Endothelial cell of umbilical vein (primary cell): ENCODE data around the gene PDK2. TPM values are rescaled to one million over a fixed set of nuclear protein-coding genes. Genes with fewer than 3 reads are reported as not detected.

ENCODE experiments used
- BruUV-seq: library from RNA; stranded (reverse); fragments of 400-500 nt; replicated peaks from 2 replicates; lab custom pipeline; 2021; lab: Mats Ljungman, UMichigan
- CTCF ChIA-PET: fragments of 300-600, 350-600 bp; sonication (Branson Sonifier 250); formaldehyde crosslinking; loops from one replicate; lab custom pipeline; 2021; ENCODE audit warnings: antibody characterized with exemption, inconsistent platforms; lab: Charles Lee
- POLR2A ChIA-PET: fragments of 300-600, 350-600 bp; sonication (Branson Sonifier 250); formaldehyde crosslinking; loops from one replicate; lab custom pipeline; 2021; ENCODE audit warnings: antibody characterized with exemption, inconsistent platforms; lab: Charles Lee
- DNase-seq: peaks from one replicate; pipeline ENCODE4 v3.0.0-alpha.2; 2011; ENCODE audit warnings: low read depth, low spot score
- FAIRE-seq: peaks from 2 replicates; lab custom pipeline; 2011; peaks lifted over from hg19 to GRCh38; lab: Jason Lieb, UNC
- H2AFZ ChIP-seq: 2 replicates; pipeline ENCODE4 v1.6.0; 2012; ENCODE audit warnings: low read depth, low read length, control low read depth, inconsistent platforms
- H3K27ac ChIP-seq: 2 replicates; pipeline ENCODE4 v1.5.1; 2011; ENCODE audit warnings: low read depth, mild to moderate bottlenecking, control low read depth, low read length, moderate library complexity; ENCODE audit not compliant: insufficient read depth
- H3K27me3 ChIP-seq, 2 experiments: 2 replicates each; pipeline versions ENCODE4 v1.6.0 to v1.6.1; 2011; ENCODE audit warnings: low read length in 2 of 2, mixed read lengths in 1 of 2; ENCODE audit not compliant: control insufficient read depth in 2 of 2, insufficient read depth in 2 of 2
- H3K36me3 ChIP-seq, 2 experiments: 2 replicates in 1 of 2; 3 replicates in 1 of 2; pipeline ENCODE4 v1.5.1; 2011; ENCODE audit warnings: low read length in 2 of 2, mild to moderate bottlenecking in 1 of 2, moderate library complexity in 1 of 2; ENCODE audit not compliant: control insufficient read depth in 2 of 2, insufficient read depth in 2 of 2; ENCODE audit errors: extremely low read depth in 1 of 2
- H3K4me1 ChIP-seq: 3 replicates; pipeline ENCODE4 v1.5.1; 2011; ENCODE audit warnings: mild to moderate bottlenecking, low read length; ENCODE audit not compliant: control insufficient read depth, insufficient read depth; ENCODE audit errors: extremely low read depth
- H3K4me2 ChIP-seq: 2 replicates; pipeline ENCODE4 v1.6.1; 2011; ENCODE audit warnings: low read length, control low read depth, mixed read lengths; ENCODE audit not compliant: insufficient read depth
- H3K4me3 ChIP-seq, 3 experiments: fragments of 200-600 bp in 1 of 3; sonication (generic), shearing (Covaris generic) in 1 of 3; replicated peaks in 1 of 3; 2 replicates each; pipeline ENCODE4 v1.5.1; 2011 to 2016; ENCODE audit warnings: control low read depth in 3 of 3, low read length in 3 of 3, mild to moderate bottlenecking in 2 of 3, inconsistent platforms in 1 of 3, low read depth in 1 of 3, moderate library complexity in 1 of 3; ENCODE audit not compliant: insufficient read depth in 1 of 3
- H3K79me2 ChIP-seq: 2 replicates; pipeline ENCODE4 v1.6.0; 2012; ENCODE audit warnings: low read length, inconsistent platforms; ENCODE audit not compliant: control insufficient read depth, insufficient read depth
- H3K9ac ChIP-seq: replicated peaks from 2 replicates; pipeline ENCODE3; 2011; ENCODE audit warnings: low read length, control low read depth; ENCODE audit not compliant: insufficient read depth; ENCODE audit errors: extremely low read depth
- H3K9me1 ChIP-seq: replicated peaks from 3 replicates; pipeline ENCODE4 v1.6.0; 2011; ENCODE audit warnings: mild to moderate bottlenecking, low read length; ENCODE audit not compliant: control insufficient read depth, insufficient read depth; ENCODE audit errors: extremely low read depth
- H3K9me3 ChIP-seq: replicated peaks from 2 replicates; pipeline ENCODE4 v1.5.1; 2012; ENCODE audit warnings: low read length, inconsistent platforms; ENCODE audit not compliant: control insufficient read depth, insufficient read depth
- H4K20me1 ChIP-seq: replicated peaks from 2 replicates; pipeline ENCODE3; 2011; ENCODE audit warnings: mild to moderate bottlenecking, low read length; ENCODE audit not compliant: control insufficient read depth, insufficient read depth; ENCODE audit errors: extremely low read depth
- CTCF ChIP-seq, 2 donors: IDR thresholded peaks; 1 replicate in 1 of 2; 2 replicates in 1 of 2; pipeline ENCODE4 v1.5.1; 2011; ENCODE audit warnings: low read length in 2 of 2, mild to moderate bottlenecking in 2 of 2, moderate library complexity in 2 of 2, control low read depth in 1 of 2, inconsistent platforms in 1 of 2, low read depth in 1 of 2; ENCODE audit not compliant: insufficient read depth in 1 of 2; ENCODE audit errors: extremely low read depth in 1 of 2
- EZH2 ChIP-seq: IDR thresholded peaks from 2 replicates; pipeline ENCODE4 v1.6.1; 2012; ENCODE audit warnings: borderline replicate concordance, low read depth, mild to moderate bottlenecking, moderate library complexity, low read length, inconsistent platforms; ENCODE audit not compliant: severe bottlenecking
- FOS ChIP-seq: IDR thresholded peaks from 2 replicates; pipeline ENCODE4 v1.6.1; 2011; ENCODE audit warnings: mild to moderate bottlenecking, low read length, moderate library complexity, borderline replicate concordance; ENCODE audit not compliant: insufficient read depth
- GATA2 ChIP-seq: IDR thresholded peaks from 2 replicates; pipeline ENCODE4 v1.7.0; 2011; ENCODE audit warnings: low read depth, mild to moderate bottlenecking, moderate library complexity, mixed read lengths, low read length; ENCODE audit not compliant: insufficient read length, insufficient read depth
- JUN ChIP-seq: IDR thresholded peaks from 2 replicates; pipeline ENCODE4 v1.6.1; 2011; ENCODE audit warnings: borderline replicate concordance, low read depth; ENCODE audit not compliant: insufficient read length, insufficient read depth
- MYC ChIP-seq: IDR thresholded peaks from one replicate; pipeline ENCODE4 v1.6.1; 2011; ENCODE audit warnings: mild to moderate bottlenecking, low read depth, low read length
- POLR2A ChIP-seq: IDR thresholded peaks from 2 replicates; pipeline ENCODE4 v1.6.1; 2012; ENCODE audit warnings: low read depth, mild to moderate bottlenecking, control low read depth, low read length
- POLR2AphosphoS5 ChIP-seq: IDR thresholded peaks from 2 replicates; pipeline ENCODE4 v1.6.1; 2012; ENCODE audit warnings: low read depth, mild to moderate bottlenecking, control low read depth, low read length, moderate library complexity; ENCODE audit not compliant: insufficient read depth
- dilution Hi-C: fragments of 300-500 bp; cut with MboI; formaldehyde crosslinking; loops from one replicate; pipeline ENCODE4 v1.15.0; 2019; ENCODE audit warnings: low sequenced_read_pairs; ENCODE audit not compliant: extremely low pct_ligation_motif_present
- intact Hi-C: fragments of 100-400 bp; cut with micrococcal nuclease; formaldehyde crosslinking; loops from one replicate; pipeline ENCODE4 v1.10.0; 2022
- polyA plus RNA-seq, 4 experiments: library from polyadenylated mRNA; depleted of rRNA in 3 of 4; stranded (reverse) in 3 of 4; unstranded in 1 of 4; fragments of >200 nt; gene quantifications; 2 replicates each; pipeline versions ENCODE4 v1.2.1 to v1.2.3, GENCODE V29; 2011 to 2012; ENCODE audit warnings: missing spikeins in 1 of 4
- total RNA-seq: library from RNA; stranded (reverse); gene quantifications from 2 replicates; pipeline ENCODE4 v1.2.3, GENCODE V29; 2021
- TF ChIP-seq, protein P1 (sequence below): IDR thresholded peaks from 2 replicates; pipeline ENCODE4 v1.6.1; 2011; ENCODE audit not compliant: insufficient read depth, insufficient read length

PDK2 gene
- total and polyA plus RNA-seq, 2 donors (not counting 3 experiments of a cell fraction or from before 2014, with no cell fraction given) = 21.3 to 114 TPM

- intact Hi-C loops = no loop called here
- POLR2A ChIA-PET = no interaction called here
- no TSS peak for BruUV-seq
These were observed 3.9 kb downstream of the PDK2 start for GRCh38 chr17:50099003-50099402.

More at GRCh38 chr17:50099003-50099402, 3.9 kb downstream of the PDK2 start:
- Histone ChIP-seq H3K36me3 (peaks cover 0 to 5% of the 10 kb centered on the region in 2 experiments), H2AFZ (no peak overlapping the region), H3K79me2 (no peaks in the 10 kb centered on the region), H3K9me1 (no peaks in the 10 kb centered on the region), H3K4me3 (no peak overlapping the region), H3K27me3 (no peaks in the 10 kb centered on the region), H3K27ac (no peak overlapping the region), H3K4me2 (no peak overlapping the region), H3K4me1 (peaks cover 10% of the 10 kb centered on the region), H3K9me3 (no peaks in the 10 kb centered on the region), H4K20me1 (no peaks in the 10 kb centered on the region), H3K9ac (no peak overlapping the region)
- no peak for TF ChIP-seq GATA2
- TF ChIP-seq CTCF (IDR thresholded peaks at IDR 0.05; ENCODE audit: extremely low read depth in 1 of 2, insufficient read depth in 1 of 2, low read depth in 1 of 2, low read length in 2 of 2) = no peak
- TF ChIP-seq JUN = no peak
- TF ChIP-seq, protein P1, sequence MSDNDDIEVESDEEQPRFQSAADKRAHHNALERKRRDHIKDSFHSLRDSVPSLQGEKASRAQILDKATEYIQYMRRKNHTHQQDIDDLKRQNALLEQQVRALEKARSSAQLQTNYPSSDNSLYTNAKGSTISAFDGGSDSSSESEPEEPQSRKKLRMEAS = no peak
- TF ChIP-seq EZH2 = no peak
- no peak for TF ChIP-seq MYC
- TF ChIP-seq FOS = no peak
- no peak for TF ChIP-seq POLR2AphosphoS5
- no peak for TF ChIP-seq POLR2A
- DNase-seq = no peak
- CTCF ChIA-PET = interaction anchor here (1.2 to 2.1 kb wide), 2 partner anchors 15 to 71 kb away, joined by 3 to 5 read pairs; no protein-coding TSS in a partner anchor
- FAIRE-seq = no peak
- dilution Hi-C loops = no loop called here
